Mucosa of rectum (tissue), 2 donors: ENCODE results near the gene FGD5.

Experiments
- H3K27ac ChIP-seq, 2 donors: one replicate each; pipeline ENCODE4 v1.7.0; 2013; ENCODE audit warnings: inconsistent platforms in 2 of 2, low read depth in 2 of 2, low read length in 2 of 2
- H3K27me3 ChIP-seq, 2 donors: one replicate each; pipeline ENCODE4 v1.7.0; 2013; ENCODE audit warnings: low read length in 2 of 2; ENCODE audit not compliant: control insufficient read depth in 2 of 2, insufficient read depth in 2 of 2
- H3K36me3 ChIP-seq, 2 donors: one replicate each; pipeline ENCODE4 v1.7.0; 2013; ENCODE audit warnings: low read length in 2 of 2; ENCODE audit not compliant: control insufficient read depth in 2 of 2, insufficient read depth in 2 of 2
- H3K4me1 ChIP-seq, 2 donors: one replicate each; pipeline ENCODE4 v1.7.0; 2013; ENCODE audit warnings: low read length in 2 of 2, mild to moderate bottlenecking in 1 of 2; ENCODE audit not compliant: control insufficient read depth in 2 of 2, insufficient read depth in 2 of 2
- H3K4me3 ChIP-seq, 2 donors: one replicate each; pipeline ENCODE4 v1.7.0; 2013; ENCODE audit warnings: low read length in 2 of 2
- H3K9ac ChIP-seq, 2 donors: one replicate each; pipeline ENCODE4 v1.7.0; 2013; ENCODE audit warnings: low read length in 2 of 2, low read depth in 1 of 2, mild to moderate bottlenecking in 1 of 2
- H3K9me3 ChIP-seq, 2 donors: one replicate each; pipeline ENCODE4 v1.7.0; 2013; ENCODE audit warnings: low read length in 2 of 2; ENCODE audit not compliant: control insufficient read depth in 2 of 2
- donor health status: healthy.
- donor health status: Normal muscosa, but diverticular disease.

Gene FGD5

DNA sequence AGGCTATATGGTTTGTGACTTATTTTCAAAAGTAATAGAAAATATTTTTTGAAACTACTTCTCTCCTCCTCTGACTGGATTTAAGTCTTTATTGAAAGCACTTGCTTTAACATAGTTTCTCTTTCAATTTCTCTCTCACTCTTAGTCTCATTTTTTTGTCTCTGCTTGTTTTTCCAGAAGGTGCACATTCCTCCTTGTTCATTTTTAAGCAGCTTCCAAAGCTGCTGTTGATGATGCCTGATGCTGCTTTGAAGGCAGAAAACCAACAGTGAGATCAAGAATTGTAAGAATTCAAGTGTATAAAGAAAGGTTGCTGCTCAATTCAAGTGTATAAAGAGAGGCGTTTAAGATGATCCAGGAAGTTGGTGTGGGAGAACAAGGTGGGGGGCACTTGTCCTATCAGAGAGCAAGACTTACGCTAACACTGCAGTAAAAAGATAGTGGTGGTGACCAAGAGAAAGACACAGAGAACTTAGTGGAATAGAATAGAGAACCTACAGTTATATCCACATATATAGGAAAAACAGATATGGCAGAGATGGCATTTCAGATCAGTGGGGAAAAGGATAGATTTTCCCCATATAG is 140.7 kb downstream of the FGD5 start:
- H3K9ac ChIP-seq, result no peak overlapping the region
- H3K27me3 ChIP-seq, result no peaks in the 10 kb centered on the region
- H3K9me3 ChIP-seq, result no peaks in the 10 kb centered on the region
- H3K4me3 ChIP-seq, result peak overlapping the region in 1 of 2 donors; percentile 34
- peaks cover 0 to 5% of the 10 kb centered on the region in 2 donors for H3K4me1 ChIP-seq
- H3K27ac ChIP-seq, result peak overlapping the region in 1 of 2 donors; percentile 24
- H3K36me3 ChIP-seq, result no peaks in the 10 kb centered on the region

GRCh38 chr3:14962762-14963161 is 144.0 kb downstream of the FGD5 start:
- peaks cover 0 to 4% of the 10 kb centered on the region in 2 donors for H3K4me1 ChIP-seq
- H3K27ac ChIP-seq, result no peak overlapping the region
- no peaks in the 10 kb centered on the region for H3K27me3 ChIP-seq
- no peak overlapping the region for H3K4me3 ChIP-seq
- H3K36me3 ChIP-seq, result peaks cover 0 to 4% of the 10 kb centered on the region in 2 donors
- H3K9ac ChIP-seq, result no peak overlapping the region
- H3K9me3 ChIP-seq, result no peaks in the 10 kb centered on the region

DNA sequence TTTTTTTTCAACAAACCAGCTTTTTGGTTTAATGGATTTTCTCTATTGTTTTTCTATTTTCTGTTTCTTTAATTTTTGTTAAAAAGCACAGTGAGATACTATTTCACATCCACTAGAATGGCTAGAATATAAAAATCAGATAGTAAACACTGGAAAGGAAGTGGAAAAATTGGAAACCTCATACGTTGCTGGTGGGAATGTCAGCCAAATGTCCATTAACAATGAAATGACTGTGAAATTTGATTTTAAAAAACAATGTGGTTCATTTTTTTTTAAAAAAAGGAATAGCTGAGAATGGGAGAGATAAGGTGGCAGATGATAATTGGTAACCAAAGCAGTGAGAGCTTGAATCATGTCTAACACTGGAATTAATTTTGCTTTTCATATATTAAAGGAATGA is 148.5 kb downstream of the FGD5 start:
- no peaks in the 10 kb centered on the region for H3K27me3 ChIP-seq
- peaks cover 0 to 7% of the 10 kb centered on the region in 2 donors for H3K36me3 ChIP-seq
- H3K4me1 ChIP-seq, result no peaks in the 10 kb centered on the region
- H3K9me3 ChIP-seq, result no peaks in the 10 kb centered on the region
- H3K27ac ChIP-seq, result no peak overlapping the region
- H3K9ac ChIP-seq, result no peak overlapping the region
- H3K4me3 ChIP-seq, result no peak overlapping the region

DNA sequence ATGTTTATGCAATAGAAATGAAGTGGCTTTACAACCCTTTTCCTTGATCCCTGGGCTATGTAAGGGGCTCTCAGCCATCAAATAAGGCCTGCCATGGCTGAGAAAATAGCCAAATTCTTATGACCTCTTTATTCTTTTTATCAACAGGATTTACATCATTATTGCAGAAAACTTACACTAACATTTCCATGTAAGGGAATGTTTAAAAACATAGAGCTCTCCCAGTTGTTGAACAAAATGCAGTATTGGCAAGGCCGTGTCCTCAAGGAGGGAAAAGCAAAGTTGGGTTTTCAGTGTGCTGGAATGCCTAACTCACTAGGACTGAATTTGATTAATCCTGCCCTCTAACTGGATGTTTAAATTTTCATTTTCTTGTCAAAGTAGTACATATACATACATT is 150.9 kb downstream of the FGD5 start:
- peaks cover 8% of the 10 kb centered on the region in 2 donors for H3K36me3 ChIP-seq
- peak overlapping the region in 1 of 2 donors; percentile 31 for H3K27ac ChIP-seq
- no peak overlapping the region for H3K4me3 ChIP-seq
- H3K27me3 ChIP-seq, result no peaks in the 10 kb centered on the region
- H3K9ac ChIP-seq, result no peak overlapping the region
- no peaks in the 10 kb centered on the region for H3K4me1 ChIP-seq
- no peaks in the 10 kb centered on the region for H3K9me3 ChIP-seq

DNA sequence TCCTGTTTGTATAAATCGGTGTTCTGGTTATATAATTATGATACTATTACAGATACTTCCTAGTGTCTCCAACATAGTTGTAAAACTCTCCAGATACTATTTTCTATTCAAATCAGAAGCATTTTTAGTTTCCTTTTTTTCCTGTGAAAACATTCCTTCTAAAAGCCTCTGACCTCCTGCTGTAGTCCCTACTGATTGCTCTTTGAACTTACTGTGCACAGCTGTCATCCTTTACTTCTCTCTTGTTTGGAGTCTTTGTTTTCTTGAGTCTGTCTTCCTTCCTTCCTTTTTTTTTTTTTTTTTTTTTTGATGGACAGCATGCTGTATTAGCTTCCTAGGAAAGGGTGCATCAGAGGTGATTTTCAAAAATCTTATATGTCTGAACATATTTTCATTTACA is 157.6 kb downstream of the FGD5 start:
- no peak overlapping the region for H3K4me3 ChIP-seq
- no peak overlapping the region for H3K9ac ChIP-seq
- peaks cover 2 to 8% of the 10 kb centered on the region in 2 donors for H3K36me3 ChIP-seq
- peaks cover 0 to 3% of the 10 kb centered on the region in 2 donors for H3K4me1 ChIP-seq
- H3K9me3 ChIP-seq, result no peaks in the 10 kb centered on the region
- no peak overlapping the region for H3K27ac ChIP-seq
- H3K27me3 ChIP-seq, result no peaks in the 10 kb centered on the region

GRCh38 chr3:14980689-14981088 is 161.9 kb downstream of the FGD5 start:
- H3K27ac ChIP-seq, result no peak overlapping the region
- H3K9me3 ChIP-seq, result no peaks in the 10 kb centered on the region
- peaks cover 0 to 3% of the 10 kb centered on the region in 2 donors for H3K4me1 ChIP-seq
- no peaks in the 10 kb centered on the region for H3K36me3 ChIP-seq
- no peak overlapping the region for H3K4me3 ChIP-seq
- H3K27me3 ChIP-seq, result no peaks in the 10 kb centered on the region
- no peak overlapping the region for H3K9ac ChIP-seq
